Measurements from ENCODE around the gene NBEA.

DNA sequence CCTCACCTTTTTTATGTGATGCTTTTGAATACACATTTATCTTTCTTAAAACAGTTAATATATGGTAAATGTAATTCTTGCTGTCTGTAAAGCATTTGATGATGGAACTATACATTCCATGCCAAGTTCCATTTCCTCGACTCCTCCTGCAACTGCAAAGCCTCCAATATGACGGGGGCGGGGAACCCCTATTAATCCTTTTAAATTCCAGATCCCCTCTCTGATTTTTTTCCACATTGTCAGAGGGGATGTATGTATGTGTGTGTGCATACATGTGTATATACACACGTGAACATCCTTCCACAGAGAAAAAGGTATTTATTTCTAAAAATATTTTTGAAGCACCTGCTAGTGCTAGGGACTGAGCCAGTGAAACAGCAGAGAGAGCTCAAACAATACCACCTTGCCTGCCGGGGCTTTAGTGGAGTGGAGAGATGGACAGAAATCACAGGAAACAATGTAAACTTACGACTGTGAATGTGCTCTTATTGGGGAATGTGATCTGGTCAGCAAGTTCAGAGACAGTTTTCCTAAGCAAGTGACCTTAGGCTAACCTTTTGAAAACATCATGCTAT is 559.7 kb downstream of the NBEA start:
- TF ChIP-seq ESRRA (IDR thresholded peaks at IDR 0.05; ENCODE audit: borderline replicate concordance, low read length) (no peak), JUN (IDR thresholded peaks at IDR 0.05) (no peak)
- TF ChIP-seq, protein P1, sequence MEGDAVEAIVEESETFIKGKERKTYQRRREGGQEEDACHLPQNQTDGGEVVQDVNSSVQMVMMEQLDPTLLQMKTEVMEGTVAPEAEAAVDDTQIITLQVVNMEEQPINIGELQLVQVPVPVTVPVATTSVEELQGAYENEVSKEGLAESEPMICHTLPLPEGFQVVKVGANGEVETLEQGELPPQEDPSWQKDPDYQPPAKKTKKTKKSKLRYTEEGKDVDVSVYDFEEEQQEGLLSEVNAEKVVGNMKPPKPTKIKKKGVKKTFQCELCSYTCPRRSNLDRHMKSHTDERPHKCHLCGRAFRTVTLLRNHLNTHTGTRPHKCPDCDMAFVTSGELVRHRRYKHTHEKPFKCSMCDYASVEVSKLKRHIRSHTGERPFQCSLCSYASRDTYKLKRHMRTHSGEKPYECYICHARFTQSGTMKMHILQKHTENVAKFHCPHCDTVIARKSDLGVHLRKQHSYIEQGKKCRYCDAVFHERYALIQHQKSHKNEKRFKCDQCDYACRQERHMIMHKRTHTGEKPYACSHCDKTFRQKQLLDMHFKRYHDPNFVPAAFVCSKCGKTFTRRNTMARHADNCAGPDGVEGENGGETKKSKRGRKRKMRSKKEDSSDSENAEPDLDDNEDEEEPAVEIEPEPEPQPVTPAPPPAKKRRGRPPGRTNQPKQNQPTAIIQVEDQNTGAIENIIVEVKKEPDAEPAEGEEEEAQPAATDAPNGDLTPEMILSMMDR (IDR thresholded peaks at IDR 0.05): no peak
- TF ChIP-seq, protein P2, sequence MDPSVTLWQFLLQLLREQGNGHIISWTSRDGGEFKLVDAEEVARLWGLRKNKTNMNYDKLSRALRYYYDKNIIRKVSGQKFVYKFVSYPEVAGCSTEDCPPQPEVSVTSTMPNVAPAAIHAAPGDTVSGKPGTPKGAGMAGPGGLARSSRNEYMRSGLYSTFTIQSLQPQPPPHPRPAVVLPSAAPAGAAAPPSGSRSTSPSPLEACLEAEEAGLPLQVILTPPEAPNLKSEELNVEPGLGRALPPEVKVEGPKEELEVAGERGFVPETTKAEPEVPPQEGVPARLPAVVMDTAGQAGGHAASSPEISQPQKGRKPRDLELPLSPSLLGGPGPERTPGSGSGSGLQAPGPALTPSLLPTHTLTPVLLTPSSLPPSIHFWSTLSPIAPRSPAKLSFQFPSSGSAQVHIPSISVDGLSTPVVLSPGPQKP (IDR thresholded peaks at IDR 0.05; ENCODE audit: low read depth, low read length): no peak

Data from A549 (cell line).